GM21526 (cell line): ENCODE data around the gene FAM184A.
A peak's percentile ranks its signal among the peaks of the same experiment; 100 is the strongest.
"Not testable (repeated sequence)": the region's sequence is repeated elsewhere in the genome, so short reads cannot be mapped to it uniquely, and the experiment has no call there.

ENCODE experiments used
- ATAC-seq: cut with Tn5 transposase; IDR thresholded peaks from one replicate; pipeline ENCODE4 v1.9.1; 2021; ENCODE audit warnings: moderate library complexity; ENCODE audit not compliant: unreplicated experiment, low FRiP score

The FAM184A gene

DNA sequence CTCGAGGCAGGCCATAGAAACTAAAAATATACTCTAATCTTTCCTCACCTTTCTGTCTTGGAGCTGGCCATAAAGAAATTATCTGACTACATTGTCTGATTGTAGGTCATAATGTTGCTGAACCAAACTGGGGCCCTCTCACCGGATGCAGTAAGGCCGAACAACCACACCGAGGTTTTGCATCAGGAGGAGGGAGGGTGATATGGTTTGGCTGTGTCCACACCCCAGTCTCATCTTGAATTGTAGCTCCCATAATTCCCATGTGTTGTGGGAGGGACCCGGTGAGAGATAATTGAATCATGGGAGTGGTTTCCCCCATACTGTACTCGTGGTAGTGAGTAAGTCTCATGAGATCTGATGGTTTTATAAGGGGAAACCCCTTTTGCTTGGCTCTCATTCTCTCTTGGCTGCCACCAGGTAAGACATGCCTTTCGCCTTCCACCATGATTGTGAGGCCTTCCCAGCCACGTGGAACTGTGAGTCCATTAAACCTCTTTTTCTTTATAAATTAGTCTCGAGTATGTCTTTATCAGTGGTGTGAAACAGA lies 19.4 kb upstream of the FAM184A start:
- not testable (repeated sequence) for ATAC-seq

DNA sequence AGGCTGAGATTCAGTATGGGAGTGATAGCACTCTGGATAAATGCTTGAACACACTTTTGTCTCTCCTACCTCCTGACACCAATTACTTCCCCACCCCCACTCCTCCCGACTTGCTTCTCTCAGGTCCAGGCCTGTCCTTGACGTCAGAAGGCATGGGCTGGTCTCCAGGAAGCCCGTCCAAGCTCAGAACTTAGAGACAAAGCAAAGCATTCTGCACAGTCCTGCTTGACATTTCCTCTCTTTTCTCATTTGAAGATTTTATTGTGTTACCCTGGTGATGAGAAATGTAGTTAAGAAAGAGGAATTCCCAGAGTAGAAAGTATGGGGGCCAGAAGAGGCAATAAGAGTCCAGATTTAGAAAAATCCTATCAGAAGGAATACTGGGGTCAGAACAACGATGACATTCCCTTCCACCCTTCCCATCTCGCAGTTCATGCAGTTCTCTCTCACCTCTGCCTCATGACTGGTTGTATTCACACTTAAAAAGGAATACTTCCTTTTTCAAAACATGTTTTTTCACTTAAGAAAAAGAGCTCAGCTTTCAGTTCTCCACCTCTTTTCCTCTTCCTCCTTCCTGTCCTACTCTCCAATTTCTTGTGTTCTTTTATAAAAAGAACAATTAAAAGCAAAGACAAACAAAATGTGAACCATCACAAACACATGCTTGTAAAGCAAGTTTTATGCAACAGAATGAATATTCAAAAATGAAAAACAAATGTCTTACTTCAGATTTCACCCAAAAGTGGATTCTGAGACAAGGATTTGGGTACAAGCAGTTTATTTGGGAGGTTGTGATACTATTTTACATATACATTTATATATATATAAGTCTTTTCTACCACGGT lies 18.5 kb upstream of the FAM184A start:
- ATAC-seq = no peak

DNA sequence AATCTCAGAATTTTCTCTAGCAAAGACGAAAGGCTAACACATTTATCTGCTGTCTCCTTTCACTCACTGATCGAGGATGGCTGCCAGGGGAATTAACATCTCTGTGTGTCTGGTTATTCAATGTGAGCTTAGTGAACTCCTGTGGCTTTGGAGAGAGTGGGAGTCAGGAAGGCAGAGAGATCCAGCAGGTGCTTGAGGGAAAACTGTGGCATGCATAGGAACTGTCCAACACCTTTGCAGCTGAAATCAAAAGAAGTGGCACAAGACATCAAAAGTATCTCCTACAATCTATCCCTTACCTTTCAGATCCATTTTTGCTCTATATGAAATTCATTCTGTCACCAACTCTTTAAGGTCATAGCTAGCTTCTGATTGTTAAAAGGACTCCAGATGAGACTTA lies 11.8 kb upstream of the FAM184A start:
- ATAC-seq = no peak

DNA sequence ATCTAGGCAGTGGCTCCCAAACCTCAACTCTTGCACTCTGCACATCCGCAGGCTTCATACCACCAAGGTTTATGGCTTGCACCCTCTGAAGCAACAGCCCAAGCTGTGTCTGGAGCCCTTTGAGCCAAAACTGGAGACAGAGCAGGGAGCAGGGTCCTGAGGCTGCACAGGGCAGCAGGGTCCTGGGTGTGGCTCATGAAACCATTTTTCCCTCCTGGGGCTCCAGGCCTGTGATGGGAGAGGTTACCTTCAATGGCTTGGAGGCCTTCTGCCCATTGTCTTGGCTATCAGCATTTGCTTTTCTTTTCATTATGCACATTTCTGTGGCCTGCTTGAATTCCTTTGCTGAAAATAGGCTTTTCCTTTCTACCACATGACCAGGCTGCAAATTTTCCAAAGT lies 6.3 kb upstream of the FAM184A start:
- ATAC-seq = no peak

DNA sequence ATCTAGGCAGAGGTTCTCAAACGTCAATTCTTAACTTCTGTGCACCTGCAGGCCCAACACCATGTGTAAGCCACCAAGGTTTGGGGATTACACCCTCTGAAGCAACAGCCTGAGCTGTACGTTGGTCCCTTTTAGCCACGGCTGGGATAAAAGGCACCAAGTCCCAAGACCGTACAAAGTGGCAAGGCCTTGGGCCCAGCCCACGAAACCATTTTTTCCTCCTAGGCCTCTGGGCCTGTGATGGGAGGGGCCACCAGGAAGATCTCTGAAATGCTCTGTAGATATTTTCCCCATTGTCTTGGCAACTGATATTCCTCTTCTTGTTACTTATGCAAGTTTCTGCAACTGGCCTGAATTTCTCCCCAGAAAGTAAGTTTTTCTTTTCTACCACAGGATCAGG lies 4.5 kb upstream of the FAM184A start:
- ATAC-seq = no peak

DNA sequence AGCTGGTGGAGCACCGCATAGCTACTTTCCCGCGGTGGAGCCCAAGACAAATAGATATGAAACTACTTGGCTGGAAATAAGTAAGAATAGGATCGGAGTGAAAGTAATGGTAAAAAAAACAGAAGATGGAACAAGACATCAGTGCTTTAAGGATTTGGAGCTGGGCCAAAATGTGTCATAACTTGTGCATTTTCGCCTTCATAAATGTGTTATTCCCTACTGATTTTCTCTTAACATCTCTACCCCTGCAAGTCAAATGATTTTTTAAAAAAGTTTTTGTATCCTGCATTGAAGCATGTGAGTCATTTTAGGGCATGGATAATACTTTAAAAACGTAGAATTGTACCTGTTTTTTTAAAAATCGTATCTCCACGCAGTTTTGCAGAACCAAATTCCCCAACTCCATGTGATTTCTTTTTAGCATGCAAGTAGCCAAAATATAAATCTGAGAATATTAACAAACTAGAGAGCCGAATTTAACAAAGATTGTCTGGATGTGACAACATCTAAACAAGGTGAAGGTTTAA lies 882 bp upstream of the FAM184A start:
- ATAC-seq = no peak

DNA sequence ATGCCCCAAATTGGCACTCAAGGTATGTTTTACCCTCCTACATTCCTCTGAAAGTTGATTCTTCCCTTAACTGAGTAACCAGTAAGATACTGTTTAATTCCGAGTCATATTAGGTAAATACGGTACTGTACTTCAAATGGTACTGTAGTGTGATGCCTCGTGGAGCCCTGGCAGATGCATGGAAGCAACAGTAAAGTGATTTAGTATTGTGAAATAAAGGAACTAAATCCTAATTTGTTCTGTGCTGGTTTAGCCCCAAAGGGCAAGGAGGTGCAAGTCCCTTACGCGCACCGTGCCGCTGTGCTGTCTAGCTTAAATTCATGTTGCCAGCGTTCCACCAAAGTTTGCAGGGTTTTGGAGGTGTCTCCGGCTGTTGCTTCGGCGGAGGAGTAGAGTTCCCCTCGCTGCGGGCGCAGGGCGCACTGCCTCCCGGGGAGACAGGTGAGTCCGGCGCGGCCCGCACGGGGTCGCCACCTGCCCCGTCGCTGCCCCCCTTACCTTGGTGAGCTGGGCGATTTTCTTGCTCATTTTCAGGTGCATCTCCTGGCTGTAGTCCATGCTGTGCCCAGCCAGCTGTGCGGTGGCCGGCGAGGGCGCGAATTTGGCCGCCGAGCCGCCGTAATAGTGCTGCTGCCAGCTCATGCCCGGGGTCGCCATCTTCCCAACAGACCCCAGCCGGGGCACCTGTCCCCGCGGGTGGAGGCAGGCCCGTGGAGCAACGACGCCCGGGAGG lies 655 bp downstream of the FAM184A start:
- ATAC-seq = peak; percentile 42

DNA sequence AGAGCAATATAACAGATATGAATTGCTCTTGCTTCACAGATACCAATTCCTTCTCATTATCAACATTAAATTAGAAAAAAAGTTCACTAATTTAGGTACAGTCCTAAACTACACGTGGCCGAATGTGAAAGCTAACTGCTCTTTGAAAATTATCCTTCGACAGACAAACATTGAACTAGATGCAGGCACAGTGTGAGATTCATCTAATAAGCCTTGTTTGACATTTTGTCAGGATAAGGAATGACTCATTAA lies 1.1 kb downstream of the FAM184A start:
- ATAC-seq = no peak

DNA sequence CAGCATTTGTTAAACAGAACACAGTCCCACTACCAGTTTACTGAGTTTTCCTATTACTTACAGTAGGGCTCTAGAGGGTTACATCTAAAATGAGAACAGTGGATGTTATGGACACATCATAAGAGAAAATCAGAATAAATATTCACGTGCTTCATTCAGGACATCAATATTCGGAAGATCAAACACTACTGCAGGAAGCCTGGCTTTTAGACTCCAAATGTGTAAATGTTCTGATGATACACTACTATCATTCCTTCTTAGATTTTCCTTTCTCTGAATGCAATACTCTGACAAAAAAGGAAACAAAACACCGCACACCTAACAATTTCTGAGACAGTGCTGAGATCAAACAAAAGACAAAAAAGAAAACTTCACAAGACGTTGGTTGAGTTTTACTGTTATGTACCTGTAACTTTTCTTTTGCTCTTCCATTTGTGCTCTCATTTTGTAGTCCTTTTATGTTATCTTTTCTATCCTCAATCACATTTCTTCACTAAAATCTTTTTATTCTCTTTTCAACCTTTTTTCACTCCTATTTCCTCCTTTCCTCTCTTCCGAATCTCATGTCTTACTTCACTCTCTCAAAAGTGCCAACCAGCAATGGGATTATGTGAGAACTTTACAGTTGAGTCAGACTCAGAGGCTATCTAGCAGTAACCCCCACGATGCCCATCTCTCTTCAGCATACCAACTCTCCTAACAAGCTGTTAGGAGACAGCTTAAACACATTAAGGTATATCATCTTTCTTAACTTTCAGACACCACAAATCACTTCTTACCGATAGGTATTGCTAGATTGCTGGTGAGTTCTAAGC lies 1.7 kb downstream of the FAM184A start:
- ATAC-seq = no peak

DNA sequence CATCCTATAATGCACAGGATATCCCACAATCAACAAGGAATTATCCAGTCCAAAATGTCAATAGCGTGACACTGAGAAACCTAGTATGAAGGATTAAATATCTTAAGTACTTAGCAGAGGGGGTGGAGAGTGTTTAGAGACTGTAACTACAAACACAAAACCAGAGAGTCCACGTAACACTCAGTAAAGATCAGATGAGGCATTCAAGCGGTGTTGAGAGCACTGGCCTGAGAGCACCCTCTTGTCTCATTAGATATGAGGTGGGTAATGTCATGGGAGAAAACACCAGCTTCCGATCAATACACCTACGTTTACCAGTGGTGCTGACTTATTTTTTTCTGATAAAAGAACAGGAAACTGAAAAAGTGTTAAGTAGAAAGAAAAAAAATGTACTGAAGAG lies 2.3 kb downstream of the FAM184A start:
- ATAC-seq = no peak

DNA sequence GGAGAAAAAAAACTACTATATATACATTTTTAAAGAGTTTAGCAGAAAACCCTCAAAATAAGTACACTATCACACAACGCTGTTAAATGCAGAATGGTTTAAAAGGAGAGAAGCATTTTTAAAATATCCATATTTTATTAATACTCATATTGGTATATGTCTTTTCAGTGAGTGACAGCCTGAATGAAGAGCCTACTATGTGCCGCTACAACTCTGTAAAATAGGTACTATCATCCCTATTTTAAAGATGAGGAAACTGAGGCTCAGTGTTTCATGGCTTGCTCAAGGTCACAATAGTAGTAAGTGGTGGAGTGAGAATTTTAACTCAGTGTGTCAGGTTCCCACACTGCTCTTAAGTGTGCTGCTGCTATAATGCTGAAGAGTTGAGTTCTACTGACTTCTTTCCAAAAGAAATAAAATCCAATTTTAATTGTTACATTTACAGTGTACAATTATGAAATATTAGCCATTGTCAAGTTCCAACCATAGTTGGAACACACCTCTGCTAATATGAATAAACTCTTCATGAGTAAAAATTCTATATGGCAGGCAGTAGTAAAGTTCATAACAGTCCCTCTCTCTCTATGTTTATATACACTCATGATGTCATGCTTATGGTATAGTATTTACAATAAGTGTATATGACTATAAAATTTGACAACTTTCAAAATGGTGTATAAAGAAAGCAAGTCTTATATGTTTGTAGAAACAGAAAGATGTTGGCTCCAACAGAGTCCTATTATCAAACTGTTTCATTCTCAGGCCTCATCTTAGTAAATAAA lies 3.1 kb downstream of the FAM184A start:
- ATAC-seq = no peak

DNA sequence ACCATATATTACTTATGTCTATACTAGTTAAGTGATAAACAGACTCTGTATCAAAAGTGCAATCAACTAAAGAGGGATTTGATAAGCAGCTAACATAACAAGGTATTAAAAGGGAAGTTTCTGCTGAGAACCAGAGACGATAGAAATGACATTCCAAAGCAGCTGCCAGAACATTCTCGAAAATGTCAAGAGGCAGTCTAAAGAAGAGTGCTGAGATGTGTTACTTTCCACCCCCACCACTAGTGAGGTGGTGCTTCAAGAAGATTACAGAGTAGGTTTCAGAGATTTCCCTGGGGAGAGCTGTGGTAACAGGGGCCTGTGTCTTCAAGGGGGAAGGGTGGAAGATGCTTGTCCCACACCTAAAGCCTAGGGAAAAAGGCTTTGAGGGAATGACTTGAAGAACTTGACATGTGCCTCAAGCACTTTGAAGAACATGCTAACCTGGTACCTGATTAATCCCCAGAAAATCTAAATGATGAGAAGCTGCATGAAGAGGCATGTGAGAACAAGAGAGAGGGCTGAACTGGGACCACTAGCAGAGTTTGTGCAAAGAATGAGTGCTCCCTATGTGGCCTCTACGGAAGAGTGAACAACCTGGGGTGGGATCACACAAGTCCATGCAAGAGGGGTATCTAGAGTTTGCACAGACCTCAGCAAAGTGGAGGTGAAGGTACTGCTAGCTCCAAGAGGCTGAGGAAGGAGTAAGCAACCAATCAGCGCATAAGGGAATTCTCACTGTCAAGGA lies 5.0 kb downstream of the FAM184A start:
- ATAC-seq = no peak

DNA sequence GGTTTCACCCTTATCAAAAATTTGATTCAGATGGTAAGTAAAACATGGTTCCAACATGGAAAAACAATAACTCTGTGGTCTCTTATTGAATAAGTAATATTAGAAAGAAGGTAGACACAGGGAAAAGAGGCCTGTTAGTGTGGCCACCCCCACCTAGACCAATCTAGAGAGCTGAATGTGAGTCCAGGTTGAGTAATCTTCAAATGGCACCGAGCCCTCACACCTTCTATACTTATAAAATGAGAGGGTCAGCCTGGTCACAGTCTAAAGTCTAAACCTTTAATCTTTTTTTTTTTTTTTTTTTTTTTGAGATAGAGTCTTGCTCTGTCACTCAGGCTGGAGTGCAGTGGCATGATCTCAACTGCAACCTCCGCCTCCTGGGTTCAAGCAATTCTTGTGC lies 6.9 kb downstream of the FAM184A start:
- ATAC-seq = no peak

DNA sequence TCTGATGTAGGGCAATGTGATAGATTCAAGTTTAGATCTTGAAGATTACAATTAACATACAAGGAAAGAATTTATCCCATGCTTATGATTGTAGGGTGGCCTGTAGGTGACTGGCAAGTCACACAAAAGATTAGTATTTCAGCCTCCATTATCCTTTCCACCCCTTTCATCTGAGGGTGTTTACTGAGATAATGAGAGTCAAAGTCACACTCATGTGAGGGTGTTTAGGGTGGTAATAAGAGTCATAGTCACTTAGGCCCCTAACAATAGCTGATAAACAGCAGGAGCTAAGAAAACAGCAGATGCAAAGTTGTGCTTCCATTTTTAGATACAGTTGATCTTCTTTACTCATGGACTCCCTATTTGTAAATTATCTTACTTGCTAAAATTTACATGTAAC lies 11.4 kb downstream of the FAM184A start:
- ATAC-seq = no peak

DNA sequence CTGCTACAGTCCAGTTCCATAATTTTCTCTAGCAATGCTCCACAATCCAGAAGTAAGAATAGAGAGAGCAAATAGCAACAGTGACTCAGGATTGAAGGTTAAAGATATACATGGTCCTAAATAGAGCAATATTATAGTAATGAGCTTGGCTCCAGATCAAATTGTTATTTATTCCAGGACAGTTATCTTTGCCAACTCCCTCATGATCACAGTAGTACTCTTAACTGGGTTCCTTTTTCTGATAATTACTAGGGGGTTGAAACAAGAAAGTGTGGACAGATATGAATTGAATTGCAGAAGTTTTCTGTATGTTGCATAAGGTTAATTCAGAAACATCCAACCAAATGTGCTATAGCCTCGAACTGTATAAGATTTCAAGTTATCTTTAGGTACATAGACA lies 11.9 kb downstream of the FAM184A start:
- no peak for ATAC-seq

DNA sequence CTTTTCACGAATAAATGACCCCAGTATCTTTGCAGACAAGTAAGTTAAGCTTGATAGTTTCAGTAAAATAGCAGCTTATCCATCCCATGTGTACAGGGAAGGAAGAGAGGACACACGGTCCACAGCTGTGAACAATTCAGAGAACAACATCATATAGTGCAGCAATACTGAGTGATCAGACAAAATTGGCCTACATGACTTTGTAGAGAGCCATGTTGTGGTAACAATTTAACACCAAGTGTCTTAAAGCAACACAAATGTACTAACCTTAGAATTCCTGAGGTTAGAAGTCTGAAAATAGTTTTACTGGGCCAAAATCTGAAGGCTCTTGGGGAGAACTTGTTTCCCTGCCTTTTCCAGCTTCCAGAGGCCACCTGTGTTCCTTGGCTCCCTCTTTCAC lies 12.5 kb downstream of the FAM184A start:
- ATAC-seq = no peak

DNA sequence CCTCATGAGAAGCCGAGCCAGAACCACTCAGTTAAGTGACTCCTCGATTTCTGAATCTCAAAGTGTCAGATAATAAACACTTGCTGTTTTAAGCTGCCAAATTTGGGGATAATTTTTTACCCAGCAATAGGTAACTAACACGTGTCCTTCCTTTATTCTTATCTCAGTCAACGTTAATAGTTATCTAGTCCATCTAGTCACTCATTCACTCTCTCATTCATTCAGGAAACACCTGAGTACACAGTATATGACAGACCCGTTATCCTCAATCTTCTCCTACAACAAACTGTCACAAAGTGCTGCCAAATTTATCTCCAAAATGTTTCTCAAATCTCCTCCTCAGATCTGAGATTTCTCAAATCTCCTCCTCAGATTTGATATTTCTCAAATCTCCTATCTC lies 13.1 kb downstream of the FAM184A start:
- ATAC-seq = no peak

DNA sequence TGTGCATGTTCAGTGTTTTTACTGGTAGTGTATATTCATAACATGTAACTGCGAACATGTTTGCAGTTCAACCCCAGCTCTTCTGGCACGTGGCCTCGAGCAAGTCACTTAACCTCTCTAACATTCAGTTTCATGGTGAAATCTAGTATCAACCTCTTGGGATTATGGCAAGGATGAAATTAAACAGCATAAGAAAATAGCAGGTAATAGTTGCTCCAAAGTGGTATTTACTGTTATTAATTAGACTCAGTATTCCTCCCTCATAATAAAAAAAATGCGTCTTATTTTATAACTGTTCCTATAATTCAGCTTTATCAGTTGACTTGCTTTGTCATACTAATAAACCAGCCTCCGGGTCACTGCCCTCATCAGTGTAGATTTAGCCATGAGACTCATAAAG lies 15.0 kb downstream of the FAM184A start:
- no peak for ATAC-seq

DNA sequence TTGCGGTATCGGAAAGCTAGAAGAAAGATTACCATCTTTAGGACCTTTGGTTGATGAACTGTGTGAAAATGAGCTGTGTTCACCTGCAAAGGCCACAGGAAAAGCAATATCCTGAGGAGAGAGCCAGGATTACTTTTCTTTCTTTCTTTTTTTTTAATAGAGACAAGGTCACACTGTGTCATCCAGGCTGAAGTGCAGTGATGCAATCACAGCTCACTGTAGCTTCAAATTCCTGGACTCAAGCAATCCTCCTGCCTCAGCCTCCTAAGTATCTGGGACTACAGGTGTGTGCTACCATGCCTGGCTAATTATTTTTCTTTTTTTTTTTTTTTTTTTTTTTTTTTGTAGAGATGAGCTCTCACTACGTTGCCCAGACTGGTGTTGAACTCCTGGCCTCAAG lies 17.2 kb downstream of the FAM184A start:
- no peak for ATAC-seq
